Measurements from ENCODE around the gene RPL38.
A peak's percentile ranks its signal among the peaks of the same experiment; 100 is the strongest.

Gene RPL38

GRCh38 chr17:74203439-74204240, at the start of gene RPL38:
Gene RPL38, plus strand, starts transcription at chr17:74203678. Its CDS starts 278 bp downstream, at chr17:74203956.
- peak; percentile 100 for DNase-seq

- DNase-seq, result no peak
These were observed 49.6 kb upstream of the RPL38 start for GRCh38 chr17:74153821-74154430.

GRCh38 chr17:74156878-74157277, 46.6 kb upstream of the RPL38 start:
- DNase-seq, result no peak

- DNase-seq, result no peak
These were observed 46.1 kb upstream of the RPL38 start for GRCh38 chr17:74157366-74157765.

GRCh38 chr17:74158761-74159160, 44.7 kb upstream of the RPL38 start:
- DNase-seq, result no peak

- DNase-seq, result no peak
These were observed 44.1 kb upstream of the RPL38 start for GRCh38 chr17:74159226-74159840.

GRCh38 chr17:74160656-74161502, 42.6 kb upstream of the RPL38 start:
- no peak for DNase-seq

GRCh38 chr17:74161503-74161875, 42.0 kb upstream of the RPL38 start:
- no peak for DNase-seq

- DNase-seq, result no peak
These were observed 40.1 kb upstream of the RPL38 start for GRCh38 chr17:74163271-74163821.

GRCh38 chr17:74163836-74164235, 39.6 kb upstream of the RPL38 start:
- no peak for DNase-seq

GRCh38 chr17:74164446-74165045, 38.9 kb upstream of the RPL38 start:
- no peak for DNase-seq

- no peak for DNase-seq
These were observed 37.6 kb upstream of the RPL38 start for GRCh38 chr17:74165797-74166365.

GRCh38 chr17:74170924-74171323, 32.6 kb upstream of the RPL38 start:
- no peak for DNase-seq

- DNase-seq, result no peak
These were observed 30.8 kb upstream of the RPL38 start for GRCh38 chr17:74172700-74173099.

- peak; percentile 94 for DNase-seq
These were observed 26.9 kb upstream of the RPL38 start for GRCh38 chr17:74176546-74177001.

GRCh38 chr17:74177018-74177450, 26.4 kb upstream of the RPL38 start:
- DNase-seq, result no peak

- DNase-seq, result no peak
These were observed 23.9 kb upstream of the RPL38 start for GRCh38 chr17:74179576-74179975.

- no peak for DNase-seq
These were observed 23.1 kb upstream of the RPL38 start for GRCh38 chr17:74180336-74180735.

GRCh38 chr17:74181341-74181740, 22.1 kb upstream of the RPL38 start:
- DNase-seq, result no peak

- no peak for DNase-seq
These were observed 21.3 kb upstream of the RPL38 start for GRCh38 chr17:74182041-74182723.

- DNase-seq, result no peak
These were observed 20.1 kb upstream of the RPL38 start for GRCh38 chr17:74183411-74183810.

Data from eye (tissue), 1 donor.